ENCODE measurements around the gene SUSD2.
"Not testable (repeated sequence)": the region's sequence is repeated elsewhere in the genome, so short reads cannot be mapped to it uniquely, and the experiment has no call there.

Gene SUSD2

GRCh38 chr22:24232124-24232523, 50.8 kb downstream of the SUSD2 start:
- TF ChIP-seq, protein P1, sequence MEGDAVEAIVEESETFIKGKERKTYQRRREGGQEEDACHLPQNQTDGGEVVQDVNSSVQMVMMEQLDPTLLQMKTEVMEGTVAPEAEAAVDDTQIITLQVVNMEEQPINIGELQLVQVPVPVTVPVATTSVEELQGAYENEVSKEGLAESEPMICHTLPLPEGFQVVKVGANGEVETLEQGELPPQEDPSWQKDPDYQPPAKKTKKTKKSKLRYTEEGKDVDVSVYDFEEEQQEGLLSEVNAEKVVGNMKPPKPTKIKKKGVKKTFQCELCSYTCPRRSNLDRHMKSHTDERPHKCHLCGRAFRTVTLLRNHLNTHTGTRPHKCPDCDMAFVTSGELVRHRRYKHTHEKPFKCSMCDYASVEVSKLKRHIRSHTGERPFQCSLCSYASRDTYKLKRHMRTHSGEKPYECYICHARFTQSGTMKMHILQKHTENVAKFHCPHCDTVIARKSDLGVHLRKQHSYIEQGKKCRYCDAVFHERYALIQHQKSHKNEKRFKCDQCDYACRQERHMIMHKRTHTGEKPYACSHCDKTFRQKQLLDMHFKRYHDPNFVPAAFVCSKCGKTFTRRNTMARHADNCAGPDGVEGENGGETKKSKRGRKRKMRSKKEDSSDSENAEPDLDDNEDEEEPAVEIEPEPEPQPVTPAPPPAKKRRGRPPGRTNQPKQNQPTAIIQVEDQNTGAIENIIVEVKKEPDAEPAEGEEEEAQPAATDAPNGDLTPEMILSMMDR (IDR thresholded peaks at IDR 0.05; ENCODE audit: low read depth, low read length, missing control alignments), result no peak
- H3K4me3 ChIP-seq (ENCODE audit: low read depth, low read length), result no peak overlapping the region
- DNase-seq (ENCODE audit: low read depth), result no peak

DNA sequence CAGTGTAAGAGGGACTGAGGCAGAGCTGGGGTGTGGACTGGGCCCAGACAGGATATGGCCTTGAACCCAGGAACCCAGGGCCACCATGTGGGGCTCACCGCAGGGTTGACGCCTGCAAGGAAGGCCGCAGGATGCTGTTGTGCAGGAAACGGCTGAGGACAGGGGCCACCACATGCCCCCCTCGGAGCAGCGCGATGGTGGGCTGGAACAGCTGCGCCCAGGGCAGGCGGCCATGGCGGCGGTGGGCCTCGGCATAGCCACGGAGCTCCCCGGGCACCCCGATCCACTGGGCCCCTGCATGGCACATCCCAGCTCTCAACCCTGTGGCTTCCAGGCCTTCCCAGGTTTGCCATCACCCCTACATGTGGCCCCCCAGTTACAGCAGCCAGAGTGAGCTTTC, 51.4 kb downstream of the SUSD2 start:
- DNase-seq (ENCODE audit: low read depth), result no peak
- H3K4me3 ChIP-seq (ENCODE audit: low read depth, low read length), result no peak overlapping the region
- TF ChIP-seq, protein P1 (IDR thresholded peaks at IDR 0.05; ENCODE audit: low read depth, low read length, missing control alignments), result no peak

GRCh38 chr22:24233235-24233634, 51.9 kb downstream of the SUSD2 start:
- no peak overlapping the region for H3K4me3 ChIP-seq (ENCODE audit: low read depth, low read length)
- no peak for DNase-seq (ENCODE audit: low read depth)
- TF ChIP-seq, protein P1 (IDR thresholded peaks at IDR 0.05; ENCODE audit: low read depth, low read length, missing control alignments), result no peak

GRCh38 chr22:24233816-24234215, 52.5 kb downstream of the SUSD2 start:
- DNase-seq (ENCODE audit: low read depth), result no peak
- no peak overlapping the region for H3K4me3 ChIP-seq (ENCODE audit: low read depth, low read length)
- TF ChIP-seq, protein P1 (IDR thresholded peaks at IDR 0.05; ENCODE audit: low read depth, low read length, missing control alignments), result no peak

DNA sequence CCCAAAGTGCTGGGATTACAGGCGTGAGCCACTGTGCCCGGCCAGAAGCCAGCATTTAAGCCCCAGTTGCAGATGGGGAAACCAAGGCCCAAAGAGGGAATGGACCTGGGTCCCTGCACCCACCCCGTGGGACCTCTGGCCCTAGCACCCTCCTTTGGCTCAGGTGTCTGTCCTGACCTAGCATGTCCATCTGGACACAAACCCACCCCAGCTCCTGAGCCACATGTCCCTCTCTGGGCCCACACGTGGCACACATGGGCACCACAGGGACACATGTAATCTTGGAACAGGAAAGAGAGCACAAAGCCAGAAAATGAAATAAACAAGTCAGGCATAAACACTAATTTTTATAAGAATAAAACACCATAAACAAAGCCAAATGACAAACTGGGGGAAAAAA, 54.0 kb downstream of the SUSD2 start:
- H3K4me3 ChIP-seq (ENCODE audit: low read depth, low read length), result no peak overlapping the region
- TF ChIP-seq, protein P1 (IDR thresholded peaks at IDR 0.05; ENCODE audit: low read depth, low read length, missing control alignments), result no peak
- DNase-seq (ENCODE audit: low read depth), result no peak

- TF ChIP-seq, protein P1 (IDR thresholded peaks at IDR 0.05; ENCODE audit: low read depth, low read length, missing control alignments), result no peak
- DNase-seq (ENCODE audit: low read depth), result no peak
- no peak overlapping the region for H3K4me3 ChIP-seq (ENCODE audit: low read depth, low read length)
Measured at GRCh38 chr22:24236656-24237055, 55.4 kb downstream of the SUSD2 start.

GRCh38 chr22:24238101-24238694, 56.9 kb downstream of the SUSD2 start:
- not testable (repeated sequence) for DNase-seq (ENCODE audit: low read depth); H3K4me3 ChIP-seq (ENCODE audit: low read depth, low read length)
